ENCODE measurements around the gene SERPINB8. TPM values are rescaled to one million over a fixed set of nuclear protein-coding genes. Genes with fewer than 3 reads are reported as not detected.
"Not testable (repeated sequence)": the region's sequence is repeated elsewhere in the genome, so short reads cannot be mapped to it uniquely, and the experiment has no call there.

SERPINB8 gene
- 100 to 1,000 TPM in 1 of 4 donors, 10 to 100 TPM in 3; 49.0 to 100 (median 73.8) TPM for total RNA-seq

GRCh38 chr18:63969942-63970808 is at the start of gene SERPINB8:
TSS of gene SERPINB8 (plus strand) at chr18:63970081. CDS start at chr18:63978309, 8,228 bp downstream.
- 0 to 1% methylated on average over 53 to 62 of the region's 62 CpGs for WGBS, 2 donors
- intact Hi-C loops (cut with DNase I; ENCODE audit: low total_unique reads): no loop called here
- TF ChIP-seq POLR2A (IDR thresholded peaks at IDR 0.05): no peak
- no peak for TF ChIP-seq CTCF (IDR thresholded peaks at IDR 0.05)
- DNase-seq (ENCODE audit: low spot score in 2 of 2): peak; percentile 94 to 98
- H3K4me3 ChIP-seq (ENCODE audit: low read depth, poor library complexity, severe bottlenecking): peak within 1 kb of the TSS; percentile 74

GRCh38 chr18:63922049-63922448 is 47.8 kb upstream of the SERPINB8 start:
- intact Hi-C loops (cut with DNase I; ENCODE audit: low total_unique reads): no loop called here
- no peak overlapping the region for H3K4me3 ChIP-seq (ENCODE audit: low read depth, poor library complexity, severe bottlenecking)
- no peak for TF ChIP-seq POLR2A (IDR thresholded peaks at IDR 0.05)
- 88 to 98% methylated on average over 2 of the region's 2 CpGs for WGBS, 2 donors
- DNase-seq (ENCODE audit: low spot score in 2 of 2): no peak

- intact Hi-C loops (cut with DNase I; ENCODE audit: low total_unique reads): no loop called here
- DNase-seq (ENCODE audit: low spot score in 2 of 2): no peak
- 41 to 63% methylated on average over 1 of the region's 1 CpG for WGBS, 2 donors
These were observed 45.3 kb upstream of the SERPINB8 start for GRCh38 chr18:63924551-63924950.

GRCh38 chr18:63928331-63928730 is 41.5 kb upstream of the SERPINB8 start:
- TF ChIP-seq CTCF (IDR thresholded peaks at IDR 0.05): no peak
- no peak for TF ChIP-seq POLR2A (IDR thresholded peaks at IDR 0.05)
- WGBS, 2 donors: 68 to 73% methylated on average over 8 of the region's 8 CpGs

More at GRCh38 chr18:63924551-63924950, 45.3 kb upstream of the SERPINB8 start:
- TF ChIP-seq CTCF (IDR thresholded peaks at IDR 0.05) (no peak), POLR2A (IDR thresholded peaks at IDR 0.05) (no peak)
- H3K4me3 ChIP-seq (ENCODE audit: low read depth, poor library complexity, severe bottlenecking): no peak overlapping the region

GRCh38 chr18:63929369-63929768 is 40.5 kb upstream of the SERPINB8 start:
- intact Hi-C loops (cut with DNase I; ENCODE audit: low total_unique reads); DNase-seq (ENCODE audit: low spot score in 2 of 2); H3K4me3 ChIP-seq (ENCODE audit: low read depth, poor library complexity, severe bottlenecking): not testable (repeated sequence)

More at GRCh38 chr18:63928331-63928730, 41.5 kb upstream of the SERPINB8 start:
- H3K4me3 ChIP-seq (ENCODE audit: low read depth, poor library complexity, severe bottlenecking): no peak overlapping the region
- intact Hi-C loops (cut with DNase I; ENCODE audit: low total_unique reads): no loop called here
- DNase-seq (ENCODE audit: low spot score in 2 of 2): no peak

GRCh38 chr18:63930773-63931354 is 39.0 kb upstream of the SERPINB8 start:
- intact Hi-C loops (cut with DNase I; ENCODE audit: low total_unique reads): no loop called here
- DNase-seq (ENCODE audit: low spot score in 2 of 2): no peak
- WGBS, 2 donors: 86 to 87% methylated on average over 3 of the region's 3 CpGs

More at GRCh38 chr18:63930773-63931354, 39.0 kb upstream of the SERPINB8 start:
- H3K4me3 ChIP-seq (ENCODE audit: low read depth, poor library complexity, severe bottlenecking): no peak overlapping the region
- no peak for TF ChIP-seq POLR2A (IDR thresholded peaks at IDR 0.05)
- TF ChIP-seq CTCF (IDR thresholded peaks at IDR 0.05): no peak
